GM19238 (cell line): ENCODE measurements around the gene AMD1.

Experiments
- DNase-seq: peaks from one replicate; pipeline ENCODE4 v3.0.0; 2011; ENCODE audit warnings: low spot score; ENCODE audit not compliant: insufficient read length

The AMD1 gene

GRCh38 chr6:110938171-110938570, 63.6 kb downstream of the AMD1 start:
- DNase-seq: no peak

- DNase-seq: no peak
These were observed 65.0 kb downstream of the AMD1 start for GRCh38 chr6:110939429-110940200.

- peak; percentile 29 for DNase-seq
These were observed 70.1 kb downstream of the AMD1 start for GRCh38 chr6:110944681-110945151.
